HL-60 (cell line): ENCODE measurements around the gene NFASC.

ENCODE experiments used
- DNase-seq, 2 experiments: peaks; one replicate each; pipeline ENCODE4 v3.0.0-alpha.2; 2010 to 2020; ENCODE audit warnings: low read depth in 1 of 2, low spot score in 1 of 2
- H3K27ac ChIP-seq: fragments of 250-450 bp; sonication (Bioruptor Pico); replicated peaks from 2 replicates; pipeline ENCODE4 v1.5.1; 2020; ENCODE audit warnings: mild to moderate bottlenecking, moderate library complexity
- H3K27me3 ChIP-seq: fragments of 250-450 bp; sonication (Bioruptor Pico); 2 replicates; pipeline ENCODE4 v1.5.1; 2021; ENCODE audit warnings: mild to moderate bottlenecking, moderate library complexity; ENCODE audit not compliant: insufficient read depth, poor library complexity, severe bottlenecking
- H3K4me3 ChIP-seq: replicated peaks from 2 replicates; pipeline ENCODE4 v1.5.1; 2011; ENCODE audit warnings: mild to moderate bottlenecking, control low read depth, low read length; ENCODE audit not compliant: insufficient read depth
- GABPA ChIP-seq: IDR thresholded peaks from 2 replicates; pipeline ENCODE4 v1.6.1; 2012; ENCODE audit warnings: low read depth
- POLR2AphosphoS5 ChIP-seq: IDR thresholded peaks from 2 replicates; pipeline ENCODE4 v1.6.1; 2012; ENCODE audit warnings: low read depth
- SPI1 ChIP-seq: IDR thresholded peaks from 2 replicates; pipeline ENCODE4 v1.6.1; 2012; ENCODE audit warnings: low read depth, mild to moderate bottlenecking, borderline replicate concordance
- TF ChIP-seq, protein P1 (sequence below): IDR thresholded peaks from one replicate; pipeline ENCODE4 v1.5.1; 2011; ENCODE audit warnings: low read length, control low read depth, inconsistent platforms; ENCODE audit not compliant: insufficient read depth
- TF ChIP-seq, protein P2 (sequence below): IDR thresholded peaks from 2 replicates; pipeline ENCODE4 v1.6.1; 2012; ENCODE audit warnings: low read depth; ENCODE audit not compliant: insufficient replicate concordance

NFASC gene

DNA sequence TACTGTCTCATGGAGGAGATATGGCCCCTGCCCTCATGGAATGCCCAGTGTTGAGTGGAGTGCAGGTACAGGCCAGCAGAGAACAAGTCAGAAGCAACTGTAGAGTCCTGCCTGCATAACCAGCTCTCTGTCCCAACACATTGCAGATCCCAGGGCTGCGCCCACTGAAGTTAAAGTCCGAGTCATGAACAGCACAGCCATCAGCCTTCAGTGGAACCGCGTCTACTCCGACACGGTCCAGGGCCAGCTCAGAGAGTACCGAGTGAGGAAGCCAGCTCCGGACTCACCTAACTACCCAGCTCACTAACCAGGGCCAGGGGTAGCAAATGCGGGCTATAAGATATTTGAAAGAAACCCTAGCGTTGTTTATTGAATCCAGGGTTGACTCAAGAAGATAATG, 113.2 kb downstream of the NFASC start:
- H3K27me3 ChIP-seq, result peaks cover 3% of the 10 kb centered on the region
- no peak for DNase-seq
- no peak overlapping the region for H3K27ac ChIP-seq
- no peak overlapping the region for H3K4me3 ChIP-seq
- TF ChIP-seq GABPA (no peak), SPI1 (no peak), POLR2AphosphoS5 (no peak)
- TF ChIP-seq, protein P1, sequence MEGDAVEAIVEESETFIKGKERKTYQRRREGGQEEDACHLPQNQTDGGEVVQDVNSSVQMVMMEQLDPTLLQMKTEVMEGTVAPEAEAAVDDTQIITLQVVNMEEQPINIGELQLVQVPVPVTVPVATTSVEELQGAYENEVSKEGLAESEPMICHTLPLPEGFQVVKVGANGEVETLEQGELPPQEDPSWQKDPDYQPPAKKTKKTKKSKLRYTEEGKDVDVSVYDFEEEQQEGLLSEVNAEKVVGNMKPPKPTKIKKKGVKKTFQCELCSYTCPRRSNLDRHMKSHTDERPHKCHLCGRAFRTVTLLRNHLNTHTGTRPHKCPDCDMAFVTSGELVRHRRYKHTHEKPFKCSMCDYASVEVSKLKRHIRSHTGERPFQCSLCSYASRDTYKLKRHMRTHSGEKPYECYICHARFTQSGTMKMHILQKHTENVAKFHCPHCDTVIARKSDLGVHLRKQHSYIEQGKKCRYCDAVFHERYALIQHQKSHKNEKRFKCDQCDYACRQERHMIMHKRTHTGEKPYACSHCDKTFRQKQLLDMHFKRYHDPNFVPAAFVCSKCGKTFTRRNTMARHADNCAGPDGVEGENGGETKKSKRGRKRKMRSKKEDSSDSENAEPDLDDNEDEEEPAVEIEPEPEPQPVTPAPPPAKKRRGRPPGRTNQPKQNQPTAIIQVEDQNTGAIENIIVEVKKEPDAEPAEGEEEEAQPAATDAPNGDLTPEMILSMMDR, result no peak
- TF ChIP-seq, protein P2, sequence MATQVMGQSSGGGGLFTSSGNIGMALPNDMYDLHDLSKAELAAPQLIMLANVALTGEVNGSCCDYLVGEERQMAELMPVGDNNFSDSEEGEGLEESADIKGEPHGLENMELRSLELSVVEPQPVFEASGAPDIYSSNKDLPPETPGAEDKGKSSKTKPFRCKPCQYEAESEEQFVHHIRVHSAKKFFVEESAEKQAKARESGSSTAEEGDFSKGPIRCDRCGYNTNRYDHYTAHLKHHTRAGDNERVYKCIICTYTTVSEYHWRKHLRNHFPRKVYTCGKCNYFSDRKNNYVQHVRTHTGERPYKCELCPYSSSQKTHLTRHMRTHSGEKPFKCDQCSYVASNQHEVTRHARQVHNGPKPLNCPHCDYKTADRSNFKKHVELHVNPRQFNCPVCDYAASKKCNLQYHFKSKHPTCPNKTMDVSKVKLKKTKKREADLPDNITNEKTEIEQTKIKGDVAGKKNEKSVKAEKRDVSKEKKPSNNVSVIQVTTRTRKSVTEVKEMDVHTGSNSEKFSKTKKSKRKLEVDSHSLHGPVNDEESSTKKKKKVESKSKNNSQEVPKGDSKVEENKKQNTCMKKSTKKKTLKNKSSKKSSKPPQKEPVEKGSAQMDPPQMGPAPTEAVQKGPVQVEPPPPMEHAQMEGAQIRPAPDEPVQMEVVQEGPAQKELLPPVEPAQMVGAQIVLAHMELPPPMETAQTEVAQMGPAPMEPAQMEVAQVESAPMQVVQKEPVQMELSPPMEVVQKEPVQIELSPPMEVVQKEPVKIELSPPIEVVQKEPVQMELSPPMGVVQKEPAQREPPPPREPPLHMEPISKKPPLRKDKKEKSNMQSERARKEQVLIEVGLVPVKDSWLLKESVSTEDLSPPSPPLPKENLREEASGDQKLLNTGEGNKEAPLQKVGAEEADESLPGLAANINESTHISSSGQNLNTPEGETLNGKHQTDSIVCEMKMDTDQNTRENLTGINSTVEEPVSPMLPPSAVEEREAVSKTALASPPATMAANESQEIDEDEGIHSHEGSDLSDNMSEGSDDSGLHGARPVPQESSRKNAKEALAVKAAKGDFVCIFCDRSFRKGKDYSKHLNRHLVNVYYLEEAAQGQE, result no peak

DNA sequence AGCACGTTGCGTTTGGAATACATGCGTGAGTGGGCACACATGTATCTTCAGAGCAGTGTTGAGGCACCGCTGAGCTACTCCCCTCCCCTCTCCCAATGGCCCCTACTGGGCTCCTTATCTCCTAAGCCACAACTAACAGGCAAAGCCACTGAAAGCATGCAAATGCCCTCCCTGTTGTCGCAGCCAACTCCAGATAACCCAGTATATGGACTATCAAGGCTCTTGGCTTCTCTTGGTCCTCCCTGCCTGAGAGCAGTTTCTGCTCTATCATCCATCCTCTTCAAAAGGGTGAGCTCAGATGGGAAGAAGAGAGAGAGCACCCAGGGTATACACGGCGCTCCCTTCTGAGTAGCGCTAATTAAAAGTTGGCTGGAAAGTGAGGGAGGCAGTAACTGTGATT, 113.8 kb downstream of the NFASC start:
- H3K27ac ChIP-seq, result no peak overlapping the region
- TF ChIP-seq, protein P1, result no peak
- TF ChIP-seq GABPA (no peak), SPI1 (no peak)
- TF ChIP-seq, protein P2, result no peak
- H3K27me3 ChIP-seq, result peaks cover 3% of the 10 kb centered on the region
- no peak for DNase-seq
- H3K4me3 ChIP-seq, result no peak overlapping the region

DNA sequence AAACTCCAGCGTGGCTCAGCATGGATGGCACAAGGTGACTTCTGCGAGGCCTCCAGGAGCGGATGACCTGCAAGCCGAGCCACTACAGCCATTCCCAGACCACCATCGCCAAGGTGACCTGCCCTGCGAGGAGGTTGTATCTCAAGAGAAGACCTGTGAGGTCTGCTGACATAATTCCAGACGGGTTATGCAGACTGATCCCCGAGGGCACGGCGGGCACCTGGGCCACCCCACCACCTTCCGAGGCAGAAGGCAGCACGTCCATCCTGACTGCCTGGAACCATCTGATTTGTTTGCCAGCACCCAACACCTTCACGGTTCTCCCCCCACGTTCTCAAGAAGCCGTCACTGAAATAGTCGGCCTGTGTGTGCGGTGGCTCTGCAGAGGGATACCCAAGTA, 115.5 kb downstream of the NFASC start:
- DNase-seq, result no peak
- Histone ChIP-seq H3K27ac (no peak overlapping the region), H3K27me3 (peaks cover 3% of the 10 kb centered on the region), H3K4me3 (no peak overlapping the region)
- TF ChIP-seq, protein P1, result no peak
- TF ChIP-seq SPI1, result no peak
- TF ChIP-seq GABPA, result no peak
- TF ChIP-seq, protein P2, result no peak
- TF ChIP-seq POLR2AphosphoS5, result no peak
